K562 (cell line): ENCODE measurements around the gene WDR18. TPM values are rescaled to one million over a fixed set of nuclear protein-coding genes. Genes with fewer than 3 reads are reported as not detected.
A peak's percentile ranks its signal among the peaks of the same experiment; 100 is the strongest.

Experiments
- ATAC-seq: fragments of 200-7000 bp; cut with Tn5 transposase; 3 replicates; pipeline ENCODE4 v1.9.1; 2020; ENCODE audit warnings: moderate library complexity
- BruUV-seq: library from RNA; stranded (reverse); fragments of 400-500 nt; replicated peaks from 2 replicates; lab custom pipeline; 2021; lab: Mats Ljungman, UMichigan
- CTCF ChIA-PET: fragments of 300-600 bp; formaldehyde crosslinking; extraction: SDS; loops from one replicate; lab custom pipeline; 2021; ENCODE audit warnings: low intra/inter-chr PET ratio; lab: Yijun Ruan, JAX
- POLR2A ChIA-PET: fragments of 300-600, 350-650 bp; sonication (Branson Sonifier 250); formaldehyde crosslinking; extraction: SDS; loops from one replicate; lab custom pipeline; 2021; ENCODE audit warnings: antibody characterized with exemption, inconsistent platforms; lab: Yijun Ruan, JAX
- DNase-seq, 4 experiments: peaks; one replicate each; pipeline versions ENCODE4 v3.0.0 to v3.0.0-alpha.2; 2011 to 2018; ENCODE audit warnings: low spot score in 3 of 4, mixed read lengths in 3 of 4; ENCODE audit errors: extremely low read depth in 1 of 4
- FAIRE-seq: peaks from 2 replicates; lab custom pipeline; 2011; peaks lifted over from hg19 to GRCh38; lab: Jason Lieb, UNC
- H2AFZ ChIP-seq: 2 replicates; pipeline ENCODE4 v1.6.0; 2011; ENCODE audit warnings: low read depth, low read length, control low read depth, inconsistent platforms
- H3K27ac ChIP-seq: fragments of 200-600 bp; 3 replicates; pipeline ENCODE4 v1.8.0; 2011; ENCODE audit warnings: low read depth, mild to moderate bottlenecking, control low read depth, inconsistent platforms, low read length, moderate library complexity, mixed read lengths; ENCODE audit errors: extremely low read depth
- H3K27me3 ChIP-seq, 2 experiments: fragments of 300-600 bp in 1 of 2; 2 replicates in 1 of 2; 3 replicates in 1 of 2; pipeline versions ENCODE4 v1.6.0 to v1.8.0; 2011; ENCODE audit warnings: inconsistent platforms in 2 of 2, low read length in 2 of 2, mild to moderate bottlenecking in 1 of 2, mixed read lengths in 1 of 2, moderate library complexity in 1 of 2; ENCODE audit not compliant: control insufficient read depth in 2 of 2, insufficient read depth in 2 of 2
- H3K36me3 ChIP-seq: fragments of 300-600 bp; 3 replicates; pipeline ENCODE4 v1.8.0; 2011; ENCODE audit warnings: mild to moderate bottlenecking, low read length, inconsistent platforms; ENCODE audit not compliant: control insufficient read depth, insufficient read depth
- H3K4me1 ChIP-seq, 2 experiments: fragments of 200-600 bp in 1 of 2; replicated peaks in 1 of 2; 2 replicates in 1 of 2; 3 replicates in 1 of 2; pipeline versions ENCODE4 v1.5.1 to v1.8.0; 2011; ENCODE audit warnings: inconsistent platforms in 2 of 2, low read length in 2 of 2, mild to moderate bottlenecking in 1 of 2, mixed read lengths in 1 of 2, moderate library complexity in 1 of 2; ENCODE audit not compliant: control insufficient read depth in 2 of 2, insufficient read depth in 2 of 2
- H3K4me2 ChIP-seq: 2 replicates; pipeline ENCODE4 v1.6.1; 2011; ENCODE audit warnings: low read length, control low read depth, inconsistent platforms, mixed read lengths; ENCODE audit not compliant: insufficient read depth
- H3K4me3 ChIP-seq: fragments of 200-600 bp; sonication (generic), shearing (Covaris generic); 2 replicates; pipeline ENCODE4 v1.5.1; 2016; ENCODE audit warnings: control low read depth, inconsistent platforms
- H3K79me2 ChIP-seq: fragments of 200-600 bp; 3 replicates; pipeline ENCODE4 v1.8.0; 2011; ENCODE audit warnings: low read length, inconsistent platforms; ENCODE audit not compliant: control insufficient read depth, insufficient read depth
- H3K9ac ChIP-seq, 2 experiments: 2 replicates each; pipeline versions ENCODE4 v1.6.0 to v1.6.1; 2011; ENCODE audit warnings: low read depth in 2 of 2, low read length in 2 of 2, control low read depth in 1 of 2, inconsistent platforms in 1 of 2, mild to moderate bottlenecking in 1 of 2, mixed read lengths in 1 of 2; ENCODE audit not compliant: insufficient read depth in 1 of 2
- H3K9me1 ChIP-seq: one replicate; pipeline ENCODE4 v1.6.0; 2011; ENCODE audit warnings: inconsistent platforms, mild to moderate bottlenecking, low read length, moderate library complexity; ENCODE audit not compliant: control insufficient read depth, insufficient read depth
- H3K9me3 ChIP-seq: replicated peaks from 2 replicates; pipeline ENCODE4 v1.5.1; 2011; ENCODE audit warnings: low read depth, low read length, inconsistent platforms; ENCODE audit not compliant: control insufficient read depth, insufficient read depth
- H4K20me1 ChIP-seq: replicated peaks from 2 replicates; pipeline ENCODE4 v1.6.1; 2011; ENCODE audit warnings: low read length, inconsistent platforms, mixed read lengths; ENCODE audit not compliant: control insufficient read depth, insufficient read depth
- BCOR ChIP-seq: fragments of 450-650 bp; IDR thresholded peaks from 2 replicates; pipeline ENCODE4 v1.6.1; 2016
- CHD4 ChIP-seq: fragments of 200-600 bp; sonication (generic); IDR thresholded peaks from 3 replicates; pipeline ENCODE4 v1.6.1; 2012; ENCODE audit warnings: low read depth, mild to moderate bottlenecking, mixed read lengths, low read length, inconsistent platforms; ENCODE audit not compliant: insufficient read depth, insufficient replicate concordance, poor library complexity, severe bottlenecking
- KDM1A ChIP-seq, 2 experiments: fragments of 450-650 bp; IDR thresholded peaks; 2 replicates each; pipeline ENCODE4 v1.6.1; 2016; ENCODE audit warnings: mild to moderate bottlenecking in 2 of 2
- MCM3 ChIP-seq: fragments of 450-650 bp; IDR thresholded peaks from 2 replicates; pipeline ENCODE4 v1.6.1; 2016
- MYBL2 ChIP-seq, 2 experiments: fragments of 450-650 bp in 1 of 2; sonication (generic) in 1 of 2; formaldehyde crosslinking in 1 of 2; IDR thresholded peaks; 2 replicates each; pipeline versions ENCODE4 v1.6.1 to v1.8.1; 2017 to 2022; ENCODE audit warnings: borderline replicate concordance in 1 of 2, inconsistent platforms in 1 of 2, low read depth in 1 of 2, mild to moderate bottlenecking in 1 of 2, missing genetic modification reagents in 1 of 2, moderate library complexity in 1 of 2
- MYC ChIP-seq, 2 experiments: fragments of 250-450 bp in 1 of 2; sonication (Bioruptor Pico) in 1 of 2; IDR thresholded peaks; 2 replicates each; pipeline versions ENCODE4 v1.5.1 to v1.6.1; 2012 to 2021; ENCODE audit warnings: low read depth in 2 of 2, borderline replicate concordance in 1 of 2, improper control_type of control experiment in 1 of 2, low read length in 1 of 2, mild to moderate bottlenecking in 1 of 2, moderate library complexity in 1 of 2
- NR2F6 ChIP-seq: fragments of 450-650 bp; formaldehyde crosslinking; IDR thresholded peaks from 2 replicates; pipeline ENCODE4 v1.4.0; 2020; ENCODE audit warnings: mild to moderate bottlenecking
- NUFIP1 ChIP-seq: fragments of 450-650 bp; IDR thresholded peaks from 2 replicates; pipeline ENCODE4 v1.6.1; 2018; ENCODE audit not compliant: partially characterized antibody
- PHTF2 ChIP-seq: fragments of 250-450 bp; sonication (Bioruptor Pico); IDR thresholded peaks from 2 replicates; pipeline ENCODE4 v1.5.0; 2021; ENCODE audit warnings: mild to moderate bottlenecking
- POLR2G ChIP-seq: fragments of 200-400 bp; formaldehyde crosslinking; IDR thresholded peaks from 2 replicates; pipeline ENCODE4 v1.6.1; 2017; ENCODE audit warnings: low read depth, mild to moderate bottlenecking, antibody characterized with exemption, low read length, moderate library complexity
- POU5F1 ChIP-seq: fragments of 150-350 bp; IDR thresholded peaks from 2 replicates; pipeline ENCODE4 v1.6.1; 2014; ENCODE audit warnings: borderline replicate concordance, low read length, low read depth, mild to moderate bottlenecking; ENCODE audit not compliant: partially characterized antibody
- RBM25 ChIP-seq: fragments of 200-400 bp; formaldehyde crosslinking; IDR thresholded peaks from 2 replicates; pipeline ENCODE4 v1.6.1; 2018; ENCODE audit warnings: low read length, low read depth, moderate library complexity; ENCODE audit not compliant: severe bottlenecking
- ZFP36 ChIP-seq: fragments of 150-350 bp; IDR thresholded peaks from 2 replicates; pipeline ENCODE4 v1.6.1; 2018; ENCODE audit warnings: low read length, low read depth; ENCODE audit not compliant: partially characterized antibody
- ZNF766 ChIP-seq: fragments of 200-800 bp; sonication (Bioruptor generic); conservative IDR thresholded peaks from 2 replicates; pipeline ENCODE4 v1.6.1; 2016; ENCODE audit warnings: missing genetic modification characterization, missing compliant biosample characterization
- WGBS: fragments of 100-300 bp; shearing (Covaris generic); methylation state at CpG from one replicate; pipeline ENCODE4 v1.1.6; 2016; ENCODE audit warnings: low coverage, mixed read lengths; ENCODE audit not compliant: insufficient coverage; ENCODE audit errors: missing lambda C conversion rate; 5-methylcytosine and 5-hydroxymethylcytosine counted together
- in situ Hi-C: fragments of 300-500 bp; cut with MboI; formaldehyde crosslinking; loops from 4 replicates; pipeline ENCODE4 v1.15.0; 2018; ENCODE audit warnings: inconsistent platforms, mixed read lengths
- intact Hi-C: fragments of 100-400 bp; cut with micrococcal nuclease; formaldehyde crosslinking; loops from 2 replicates; pipeline ENCODE4 v1.14.2; 2022
- polyA plus RNA-seq, 8 experiments: library from polyadenylated mRNA; depleted of rRNA in 4 of 8; stranded (reverse) in 5 of 8; unstranded in 3 of 8; fragments of >200 nt; fragmentation: Nextera tagmentation in 2 of 8; fragmentation: Illumina TruSeq in 1 of 8; extraction: Ambion mirVana in 2 of 8; extraction: Trizol in 1 of 8; gene quantifications; 2 replicates each; pipeline versions ENCODE4 v1.2.1 to v1.2.3, GENCODE V29; 2011 to 2014; ENCODE audit warnings: inconsistent platforms in 1 of 8, missing spikeins in 1 of 8
- total RNA-seq, 7 experiments: library from RNA; depleted of rRNA in 6 of 7; stranded (reverse); fragments of >200 nt in 6 of 7; fragmentation: Illumina TruSeq in 2 of 7; extraction: Trizol in 2 of 7; gene quantifications; 2 replicates each; pipeline versions ENCODE4 v1.2.1 to v1.2.3, GENCODE V29; 2011 to 2021; ENCODE audit warnings: low replicate concordance in 1 of 7
- TF ChIP-seq, protein P1 (sequence below): fragments of 250-450 bp; sonication (Bioruptor Pico); IDR thresholded peaks from 2 replicates; pipeline ENCODE4 v1.5.0; 2021
- TF ChIP-seq, protein P2 (sequence below): fragments of 450-650 bp; IDR thresholded peaks from 2 replicates; pipeline ENCODE4 v1.6.1; 2016; ENCODE audit warnings: low read depth, mild to moderate bottlenecking, moderate library complexity
- TF ChIP-seq, protein P3 (sequence below): sonication (generic); formaldehyde crosslinking; IDR thresholded peaks from 2 replicates; pipeline ENCODE4 v1.8.1; 2023; ENCODE audit warnings: mild to moderate bottlenecking, missing genetic modification reagents

The WDR18 gene
- total and polyA plus RNA-seq, 9 of the 15 experiments (the other 6 are each of a cell fraction or from before 2014, with no cell fraction given), result 0.65 to 181 (median 30.1) TPM

DNA sequence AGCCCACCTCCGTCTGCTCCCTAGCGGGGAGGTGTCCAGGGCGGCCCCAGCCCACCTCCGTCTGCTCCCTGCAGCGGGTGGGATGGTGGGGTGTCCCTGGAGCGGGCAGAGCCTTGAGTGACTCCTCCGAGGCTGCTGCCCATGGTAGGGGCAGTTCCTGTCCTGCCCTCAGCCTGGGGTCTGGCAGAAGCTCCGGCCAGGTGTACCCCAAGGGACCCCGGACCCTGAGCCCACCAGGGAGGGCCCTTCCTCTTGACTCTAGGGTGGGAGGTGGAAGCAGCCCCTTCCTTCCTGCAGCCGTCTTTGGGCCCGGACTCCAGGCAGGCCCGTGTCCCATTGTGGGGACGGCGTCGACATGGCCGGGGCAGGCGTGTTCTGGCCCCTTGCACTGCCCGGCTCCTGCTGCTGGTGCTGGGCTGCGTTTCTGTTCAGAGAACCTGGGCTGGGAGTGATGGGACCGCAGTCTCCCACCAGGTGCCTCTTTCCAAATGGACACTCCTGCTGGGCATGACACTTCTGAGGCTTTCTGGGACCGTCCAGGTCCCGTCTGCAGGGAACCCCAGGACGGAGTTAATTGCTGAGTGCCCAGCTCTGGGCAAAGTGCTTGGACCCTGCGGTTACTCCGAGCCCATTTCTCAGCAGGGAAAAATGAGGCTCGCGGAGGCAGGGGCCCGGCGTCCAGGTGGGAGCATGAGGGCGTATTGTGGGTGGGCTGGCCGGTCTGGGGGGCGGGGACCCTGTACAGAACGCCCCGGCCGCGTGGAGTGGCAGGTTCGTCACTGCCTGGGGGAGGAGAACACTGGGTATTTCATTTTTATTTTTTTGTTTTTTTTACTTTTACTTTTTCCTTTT lies 38.5 kb upstream of the WDR18 start:
- no peak for FAIRE-seq
- ChIA-PET CTCF (no interaction called here), POLR2A (no interaction called here)
- H3K79me2 ChIP-seq, result peaks cover 78% of the 10 kb centered on the region
- ATAC-seq, result no peak
- no TSS peak for BruUV-seq
- no peak for DNase-seq
- intact Hi-C loops (no loop called here), in situ Hi-C loops (no loop called here)
- peaks cover 54% of the 10 kb centered on the region; the same call in 2 of the 3 replicates for H3K36me3 ChIP-seq
- peaks cover 24% of the 10 kb centered on the region for H4K20me1 ChIP-seq
- no peak overlapping the region for H3K27ac ChIP-seq
- TF ChIP-seq POLR2G (peak; percentile 60), RBM25 (peak; percentile 5), ZFP36 (no peak), MYBL2 (IDR thresholded peaks at IDR 0.05; ENCODE audit: low read depth) (no peak), MYBL2 (CRISPR knock-in tag; IDR thresholded peaks at IDR 0.05; ENCODE audit: borderline replicate concordance) (no peak), MCM3 (no peak), BCOR (peak; percentile 58), MYC (IDR thresholded peaks at IDR 0.05; ENCODE audit: low read depth, low read length) (no peak), MYC (CRISPR knock-in tag; IDR thresholded peaks at IDR 0.05; ENCODE audit: borderline replicate concordance, low read depth) (no peak), CHD4 (peak; percentile 23), PHTF2 (CRISPR knock-in tag) (no peak), NUFIP1 (no peak), KDM1A (IDR thresholded peaks at IDR 0.05) (peak in 1 of 2 experiments; percentile 54; a peak in 1 of 4 replicates), ZNF766 (CRISPR knock-in tag) (no peak), POU5F1 (no peak), NR2F6 (CRISPR knock-in tag) (no peak)
- TF ChIP-seq, protein P1, sequence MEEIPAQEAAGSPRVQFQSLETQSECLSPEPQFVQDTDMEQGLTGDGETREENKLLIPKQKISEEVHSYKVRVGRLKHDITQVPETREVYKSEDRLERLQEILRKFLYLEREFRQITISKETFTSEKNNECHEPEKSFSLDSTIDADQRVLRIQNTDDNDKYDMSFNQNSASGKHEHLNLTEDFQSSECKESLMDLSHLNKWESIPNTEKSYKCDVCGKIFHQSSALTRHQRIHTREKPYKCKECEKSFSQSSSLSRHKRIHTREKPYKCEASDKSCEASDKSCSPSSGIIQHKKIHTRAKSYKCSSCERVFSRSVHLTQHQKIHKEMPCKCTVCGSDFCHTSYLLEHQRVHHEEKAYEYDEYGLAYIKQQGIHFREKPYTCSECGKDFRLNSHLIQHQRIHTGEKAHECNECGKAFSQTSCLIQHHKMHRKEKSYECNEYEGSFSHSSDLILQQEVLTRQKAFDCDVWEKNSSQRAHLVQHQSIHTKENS, result no peak
- TF ChIP-seq, protein P2, sequence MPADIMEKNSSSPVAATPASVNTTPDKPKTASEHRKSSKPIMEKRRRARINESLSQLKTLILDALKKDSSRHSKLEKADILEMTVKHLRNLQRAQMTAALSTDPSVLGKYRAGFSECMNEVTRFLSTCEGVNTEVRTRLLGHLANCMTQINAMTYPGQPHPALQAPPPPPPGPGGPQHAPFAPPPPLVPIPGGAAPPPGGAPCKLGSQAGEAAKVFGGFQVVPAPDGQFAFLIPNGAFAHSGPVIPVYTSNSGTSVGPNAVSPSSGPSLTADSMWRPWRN, result no peak
- TF ChIP-seq, protein P3, sequence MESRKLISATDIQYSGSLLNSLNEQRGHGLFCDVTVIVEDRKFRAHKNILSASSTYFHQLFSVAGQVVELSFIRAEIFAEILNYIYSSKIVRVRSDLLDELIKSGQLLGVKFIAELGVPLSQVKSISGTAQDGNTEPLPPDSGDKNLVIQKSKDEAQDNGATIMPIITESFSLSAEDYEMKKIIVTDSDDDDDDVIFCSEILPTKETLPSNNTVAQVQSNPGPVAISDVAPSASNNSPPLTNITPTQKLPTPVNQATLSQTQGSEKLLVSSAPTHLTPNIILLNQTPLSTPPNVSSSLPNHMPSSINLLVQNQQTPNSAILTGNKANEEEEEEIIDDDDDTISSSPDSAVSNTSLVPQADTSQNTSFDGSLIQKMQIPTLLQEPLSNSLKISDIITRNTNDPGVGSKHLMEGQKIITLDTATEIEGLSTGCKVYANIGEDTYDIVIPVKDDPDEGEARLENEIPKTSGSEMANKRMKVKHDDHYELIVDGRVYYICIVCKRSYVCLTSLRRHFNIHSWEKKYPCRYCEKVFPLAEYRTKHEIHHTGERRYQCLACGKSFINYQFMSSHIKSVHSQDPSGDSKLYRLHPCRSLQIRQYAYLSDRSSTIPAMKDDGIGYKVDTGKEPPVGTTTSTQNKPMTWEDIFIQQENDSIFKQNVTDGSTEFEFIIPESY (CRISPR knock-in tag), result peak; percentile 96
- peaks cover 15 to 80% of the 10 kb centered on the region in 2 experiments for H3K4me1 ChIP-seq
- no peaks in the 10 kb centered on the region for H3K9me3 ChIP-seq
- H3K27me3 ChIP-seq, result no peaks in the 10 kb centered on the region
- WGBS, result 92% methylated on average over 33 of the region's 37 CpGs
- H3K9ac ChIP-seq, result 0 out of 4 replicates have a peak overlapping the region, but pooled peaks of 1 of the 2 experiments have one; percentile 26
- H2AFZ ChIP-seq, result no peak overlapping the region
- H3K9me1 ChIP-seq, result peaks cover 6% of the 10 kb centered on the region
- H3K4me3 ChIP-seq, result no peak overlapping the region
- H3K4me2 ChIP-seq, result no peak overlapping the region
